GM19023 (cell line): Measurements from ENCODE around the gene PIGP.
"Not testable (repeated sequence)": the region's sequence is repeated elsewhere in the genome, so short reads cannot be mapped to it uniquely, and the experiment has no call there.

Source experiments
- ATAC-seq: cut with Tn5 transposase; IDR thresholded peaks from one replicate; pipeline ENCODE4 v1.9.1; 2021; ENCODE audit warnings: mild to moderate bottlenecking, moderate library complexity; ENCODE audit not compliant: unreplicated experiment

Gene PIGP

DNA sequence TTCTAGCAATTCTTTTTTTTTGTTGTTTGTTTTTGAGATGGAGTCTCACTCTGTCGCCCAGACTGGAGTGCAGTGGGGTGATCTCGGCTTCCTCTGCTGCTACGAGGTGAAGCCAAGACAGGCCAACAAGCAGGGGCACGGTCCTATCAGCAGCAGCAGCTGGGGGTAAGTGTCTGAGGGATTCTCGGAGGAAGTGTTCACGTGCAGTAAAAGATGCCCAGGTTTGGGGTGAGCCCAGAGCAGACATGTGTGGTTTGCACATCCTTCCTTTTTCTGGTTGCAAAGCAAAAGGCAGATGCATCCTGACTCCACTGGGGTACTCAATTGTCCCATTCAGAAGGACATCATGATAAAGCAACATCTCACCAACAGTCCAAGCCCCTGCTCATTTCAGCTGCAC is 27.7 kb downstream of the PIGP start:
- no peak for ATAC-seq

DNA sequence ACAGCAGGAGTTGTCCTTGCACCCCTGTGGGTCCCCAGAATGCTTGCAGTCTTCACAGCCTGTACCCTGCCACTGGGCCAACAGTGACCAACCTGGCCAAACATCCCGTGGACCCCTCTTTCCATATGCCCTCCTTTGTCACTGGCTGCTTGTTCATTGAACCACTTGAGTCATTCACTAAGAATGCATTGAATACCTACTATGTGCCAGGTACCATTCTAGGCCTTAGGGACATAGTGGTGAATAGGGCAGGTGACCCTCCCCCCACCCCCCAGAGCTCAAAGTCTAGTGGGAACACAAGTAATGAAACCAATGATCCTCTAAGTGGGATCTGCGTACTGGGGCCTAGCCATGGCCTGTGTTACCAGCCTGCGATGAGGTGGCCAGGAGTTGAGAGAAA is 28.2 kb downstream of the PIGP start:
- ATAC-seq: no peak

DNA sequence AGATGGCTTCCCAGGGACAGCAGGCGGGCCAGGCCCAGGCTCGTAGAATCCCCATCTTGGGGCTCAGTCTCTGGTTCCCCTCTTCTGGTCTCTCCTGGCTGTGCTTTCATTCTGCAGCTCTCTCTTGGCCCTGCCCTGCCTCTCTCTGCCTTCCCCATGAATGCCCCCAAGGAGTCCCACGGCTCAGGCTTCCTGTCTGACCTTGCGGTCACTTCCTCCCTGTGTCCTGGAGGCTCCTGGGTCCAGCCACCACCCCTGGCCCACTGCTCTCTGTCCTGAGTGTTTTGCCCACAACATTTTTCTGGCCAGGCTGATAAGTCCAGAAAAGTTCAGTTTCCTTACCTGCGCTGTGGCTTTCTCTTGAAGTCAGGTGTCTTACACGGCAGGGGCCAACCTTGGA is 29.1 kb downstream of the PIGP start:
- no peak for ATAC-seq

DNA sequence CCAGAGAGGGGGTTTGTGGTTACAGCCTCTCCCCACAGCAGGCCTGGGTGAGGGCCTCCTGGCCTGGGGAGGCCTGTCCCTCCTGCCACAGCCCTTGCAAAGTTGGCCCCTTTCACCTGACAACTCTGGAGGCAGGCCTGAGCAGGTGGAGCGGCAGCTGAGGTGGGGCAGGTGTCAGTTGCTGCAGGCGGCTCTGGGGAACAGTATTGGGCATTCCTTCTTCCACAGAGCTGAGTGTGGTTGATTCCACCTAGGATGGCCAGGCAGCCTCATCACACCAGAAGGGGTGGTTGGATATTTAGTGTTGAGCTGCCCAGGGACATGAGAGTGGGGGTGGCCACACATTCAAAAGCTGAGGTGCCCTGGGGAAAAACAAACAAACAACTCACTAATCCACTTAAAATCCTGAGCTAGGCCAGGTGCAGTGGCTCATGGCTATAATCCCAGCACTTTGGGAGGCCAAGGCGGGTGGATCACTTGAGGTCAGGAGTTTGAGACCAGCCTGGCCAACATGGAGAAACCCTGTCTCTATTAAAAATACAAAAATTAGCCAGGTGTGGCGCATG is 31.1 kb downstream of the PIGP start:
- no peak for ATAC-seq

DNA sequence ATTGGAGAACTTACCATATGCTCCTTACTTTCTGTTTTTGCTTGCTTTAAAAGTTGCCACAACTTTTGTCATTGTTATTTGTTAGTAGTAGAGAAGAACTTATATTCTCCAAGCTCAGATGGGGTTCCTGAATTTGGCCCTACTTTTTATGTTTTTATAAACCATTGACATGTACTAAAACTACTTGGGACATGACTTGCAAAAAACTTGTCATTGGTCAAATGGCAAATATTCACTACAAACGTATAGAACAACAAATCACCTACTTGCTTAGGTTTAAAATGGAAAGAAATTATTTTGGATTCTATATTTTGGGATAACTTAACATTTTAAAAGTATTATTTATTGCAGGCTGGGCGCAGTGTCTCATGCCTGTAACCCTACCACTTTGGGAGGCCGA is 32.7 kb downstream of the PIGP start:
- ATAC-seq: no peak

DNA sequence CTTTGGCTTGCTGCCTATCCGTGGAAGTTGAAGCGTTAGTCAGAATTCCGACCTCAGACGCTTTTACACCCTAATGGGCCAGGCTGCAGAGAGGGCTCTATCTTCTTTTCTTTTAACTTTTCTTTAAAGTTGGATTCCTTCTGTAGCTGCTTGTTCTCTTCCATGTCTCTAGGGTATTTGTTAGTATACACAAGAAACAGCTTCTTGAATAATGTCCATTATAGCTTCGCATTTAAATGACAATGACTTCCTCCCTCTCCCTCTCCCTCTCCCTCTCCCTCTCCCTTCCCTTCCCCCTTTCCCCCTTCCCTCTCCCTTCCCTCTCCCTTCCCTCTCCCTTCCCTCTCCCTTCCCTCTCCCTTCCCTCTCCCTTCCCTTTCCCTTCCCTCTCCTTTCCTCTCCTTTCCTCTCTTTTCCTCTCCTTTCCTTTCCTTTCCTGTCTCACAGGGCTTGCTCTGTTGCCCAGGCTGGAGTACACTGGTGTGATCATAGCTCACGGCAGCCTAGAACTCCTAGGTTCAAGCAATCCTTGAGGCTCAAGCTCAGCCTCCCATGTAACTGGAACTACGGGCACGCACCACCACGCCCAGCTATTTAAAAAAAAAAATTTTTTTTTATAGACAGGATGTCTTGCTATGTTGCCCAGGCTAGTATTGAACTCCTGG is 33.3 kb downstream of the PIGP start:
- no peak for ATAC-seq

DNA sequence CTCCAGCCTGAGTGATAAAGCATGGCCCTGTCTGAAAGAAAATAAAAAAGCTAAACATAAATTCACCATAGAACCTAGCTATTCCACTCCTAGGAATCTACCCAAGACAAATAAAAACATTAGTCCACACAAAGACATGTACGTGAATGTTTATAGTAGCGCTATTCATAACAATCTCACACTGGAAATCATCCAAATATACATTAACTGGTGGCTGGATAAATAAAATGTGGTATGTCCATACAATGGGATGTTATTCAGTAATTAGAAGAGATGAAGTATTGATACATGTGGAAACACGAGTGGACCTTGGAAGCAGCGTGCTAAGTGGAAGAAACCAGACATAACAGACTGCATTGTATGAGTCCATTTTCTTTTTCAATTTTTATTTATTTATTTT is 36.7 kb downstream of the PIGP start:
- ATAC-seq: no peak

DNA sequence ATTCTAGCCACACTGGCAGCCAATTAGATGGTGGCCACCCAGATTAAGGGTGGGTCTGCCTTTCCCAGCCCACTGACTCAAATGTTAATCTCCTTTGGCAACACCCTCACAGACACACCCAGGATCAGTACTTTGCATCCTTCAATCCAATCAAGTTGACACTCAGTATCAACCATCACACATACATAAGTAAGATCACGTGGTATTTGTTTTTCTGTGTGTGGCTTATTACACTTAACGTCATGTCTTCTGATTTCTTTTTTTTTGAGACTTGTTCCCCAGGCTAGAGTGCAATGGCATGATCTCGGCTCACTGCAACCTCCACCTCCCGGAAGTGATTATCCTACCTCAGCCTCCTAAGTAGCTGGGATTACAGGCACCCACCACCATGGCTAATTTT is 38.5 kb downstream of the PIGP start:
- ATAC-seq: not testable (repeated sequence)

DNA sequence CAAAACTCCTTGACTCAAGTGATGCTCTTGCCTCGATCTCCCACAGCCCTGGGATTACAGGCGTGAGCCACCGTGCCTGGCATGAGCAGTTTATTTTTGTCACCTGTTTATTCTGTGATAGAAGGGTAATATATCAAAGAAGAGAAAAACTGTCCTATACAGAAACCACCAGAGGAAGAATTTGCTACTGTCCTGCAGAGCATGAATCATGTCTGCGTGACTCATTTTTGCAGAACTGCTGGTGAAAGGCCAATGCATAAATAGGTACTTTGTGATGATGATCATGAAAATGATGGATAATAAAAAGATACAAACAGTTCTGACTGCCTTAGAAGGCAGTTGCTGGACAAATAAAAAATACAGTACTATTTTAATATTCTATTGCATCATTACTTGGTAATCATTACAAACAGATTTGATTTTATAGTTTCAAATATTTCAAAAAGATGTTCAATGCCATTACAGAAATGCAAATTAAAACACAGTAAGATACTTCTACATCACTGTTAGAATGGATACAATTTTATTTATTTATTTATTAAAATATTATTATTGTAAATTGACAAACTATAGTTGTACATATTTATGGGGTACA is 39.9 kb downstream of the PIGP start:
- no peak for ATAC-seq

DNA sequence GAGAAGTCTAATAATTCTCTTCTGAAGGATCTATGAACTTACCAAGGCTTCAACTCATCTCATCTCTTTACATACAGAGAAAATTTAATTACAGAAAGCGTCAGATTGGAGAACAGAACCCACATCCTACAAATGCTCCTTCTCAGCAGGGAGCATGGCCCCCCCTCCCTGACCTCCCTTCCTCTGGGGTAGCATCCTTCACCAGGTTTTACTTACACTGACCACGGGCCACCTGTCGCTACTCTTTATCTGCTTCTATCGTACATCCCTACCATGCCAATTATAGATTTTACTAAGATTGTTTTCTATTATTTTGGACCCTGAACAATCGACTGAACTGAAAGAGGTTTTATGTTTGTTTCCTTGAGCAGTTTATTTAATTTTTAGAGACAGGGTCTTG is 40.6 kb downstream of the PIGP start:
- no peak for ATAC-seq

DNA sequence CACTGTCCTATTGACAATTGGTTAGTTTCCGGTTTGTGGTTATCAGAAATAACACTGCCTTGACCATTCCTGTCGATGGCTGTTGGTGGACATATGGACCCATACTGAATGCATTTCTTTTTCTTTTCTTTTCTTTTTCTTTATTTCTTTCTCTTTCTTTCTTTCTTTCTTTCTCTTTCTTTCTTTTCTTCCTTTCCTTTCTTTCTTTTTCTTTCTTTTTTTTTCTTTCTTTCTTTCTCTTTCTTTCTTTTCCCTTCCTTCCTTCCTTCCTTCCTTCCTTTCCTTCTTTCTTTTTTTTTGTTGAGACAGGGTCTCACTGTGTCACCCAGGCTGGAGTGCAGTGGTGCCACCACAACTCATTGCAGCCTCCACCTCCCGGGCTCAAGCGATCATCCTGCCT is 42.0 kb downstream of the PIGP start:
- no peak for ATAC-seq

DNA sequence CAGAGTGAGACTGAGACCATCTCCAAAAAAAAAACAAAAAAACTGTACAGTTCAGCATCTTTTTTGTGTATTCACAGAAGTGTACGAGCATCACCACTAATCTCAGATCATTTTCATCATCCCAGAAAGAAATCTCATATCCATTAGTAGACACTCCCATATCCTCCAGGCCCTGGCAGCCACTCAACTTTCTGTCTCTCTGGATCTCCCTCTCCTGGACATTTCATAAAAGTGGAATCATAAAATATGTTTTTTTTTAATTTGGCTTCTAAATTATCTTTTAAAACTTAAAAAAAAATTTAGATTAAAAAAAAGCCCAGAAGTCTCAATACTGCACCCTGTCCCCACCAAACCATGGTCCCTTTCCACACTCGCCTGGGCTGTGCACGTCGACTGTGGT is 44.3 kb downstream of the PIGP start:
- ATAC-seq: no peak

DNA sequence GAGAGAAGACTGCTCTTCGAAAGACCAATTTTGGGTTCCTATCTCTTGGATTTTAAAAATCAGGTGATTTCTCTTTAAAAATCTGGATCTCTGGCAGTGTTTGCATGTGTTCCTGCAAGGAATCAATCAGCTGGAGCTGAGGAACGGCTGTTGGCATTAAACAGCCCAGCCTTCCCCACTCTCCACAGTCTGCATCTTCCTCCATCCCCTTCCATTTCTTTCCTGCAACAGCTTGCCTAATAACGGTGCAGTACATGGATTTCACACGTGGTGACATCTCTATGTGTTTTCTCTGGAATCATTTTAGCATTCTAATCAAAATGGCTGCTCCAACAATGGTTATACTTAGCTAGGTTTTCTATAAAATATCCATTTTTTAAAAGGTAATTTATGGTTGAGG is 46.4 kb downstream of the PIGP start:
- ATAC-seq: no peak

DNA sequence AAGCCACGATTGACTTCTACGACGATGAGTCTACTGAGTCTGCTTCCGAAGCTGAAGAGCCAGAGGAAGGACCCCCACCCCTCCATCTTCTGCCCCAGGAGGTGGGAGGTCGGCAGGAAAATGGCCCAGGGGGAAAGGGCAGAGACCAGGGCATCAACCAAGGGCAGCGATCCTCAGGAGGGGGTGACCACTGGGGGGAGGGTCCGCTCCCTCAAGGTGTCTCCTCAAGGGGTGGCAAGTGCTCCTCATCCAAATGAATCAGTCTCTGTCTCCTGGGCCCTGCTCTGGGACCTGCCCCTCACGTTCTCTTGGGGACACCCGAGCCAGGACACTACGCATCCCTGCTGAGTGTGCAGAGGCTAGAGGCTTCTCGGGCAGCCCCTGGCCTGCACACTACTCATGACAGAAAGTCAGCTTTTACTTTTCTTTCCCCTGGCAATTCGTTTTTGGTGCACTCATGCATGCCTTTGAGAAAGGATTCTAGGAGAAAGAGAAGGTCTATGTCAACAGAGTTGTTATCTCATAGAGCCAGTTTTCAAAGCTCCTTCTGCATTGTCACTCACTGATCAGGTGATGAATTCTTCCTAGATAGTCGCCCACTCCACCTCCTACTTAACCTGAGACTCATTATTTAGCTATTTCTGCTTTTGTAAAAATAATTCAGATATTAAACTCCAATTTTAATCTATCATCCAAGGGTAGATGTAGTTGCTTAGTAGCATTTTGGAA is 54.8 kb downstream of the PIGP start:
- no peak for ATAC-seq
